IMR-90 (cell line): ENCODE measurements around the gene CCDC182. TPM values are rescaled to one million over a fixed set of nuclear protein-coding genes. Genes with fewer than 3 reads are reported as not detected.

ENCODE experiments used
- ATAC-seq: fragments of 200-7000 bp; cut with Tn5 transposase; 2 replicates; pipeline ENCODE4 v1.9.1; 2020; ENCODE audit warnings: low read depth, mild to moderate bottlenecking, moderate library complexity
- BruUV-seq: library from RNA; stranded (reverse); fragments of 400-500 nt; replicated peaks from 2 replicates; lab custom pipeline; 2021; lab: Mats Ljungman, UMichigan
- CTCF ChIA-PET: fragments of 300-600 bp; formaldehyde crosslinking; extraction: SDS; loops from one replicate; lab custom pipeline; 2021; ENCODE audit warnings: antibody characterized with exemption; lab: Yijun Ruan, JAX
- POLR2A ChIA-PET: fragments of 300-600 bp; sonication (Branson Sonifier 250); formaldehyde crosslinking; loops from one replicate; lab custom pipeline; 2022; ENCODE audit warnings: antibody characterized with exemption; ENCODE audit not compliant: unreplicated experiment; lab: Charles Lee
- DNase-seq: peaks from one replicate; pipeline ENCODE4 v3.0.0; 2013
- H2AFZ ChIP-seq: replicated peaks from 2 replicates; pipeline ENCODE3; 2013; ENCODE audit warnings: low read length, mild to moderate bottlenecking; ENCODE audit not compliant: poor library complexity
- H2AK5ac ChIP-seq: 2 replicates; pipeline ENCODE4 v1.6.1; 2013; ENCODE audit warnings: low read depth, low read length, inconsistent platforms
- H2AK9ac ChIP-seq: replicated peaks from 2 replicates; pipeline ENCODE3; 2013; ENCODE audit warnings: mild to moderate bottlenecking, low read depth, low read length, moderate library complexity; ENCODE audit not compliant: poor library complexity
- H2BK120ac ChIP-seq: 2 replicates; pipeline ENCODE4 v1.6.1; 2013; ENCODE audit warnings: low read depth, low read length, inconsistent platforms
- H2BK15ac ChIP-seq: 3 replicates; pipeline ENCODE4 v1.6.1; 2013; ENCODE audit warnings: low read depth, low read length, inconsistent platforms
- H2BK20ac ChIP-seq: 2 replicates; pipeline ENCODE4 v1.6.1; 2013; ENCODE audit warnings: low read depth, mild to moderate bottlenecking, inconsistent platforms, low read length, moderate library complexity
- H2BK5ac ChIP-seq: 2 replicates; pipeline ENCODE4 v1.6.1; 2013; ENCODE audit warnings: mild to moderate bottlenecking, low read depth, low read length, inconsistent platforms; ENCODE audit not compliant: poor library complexity, severe bottlenecking
- H3K14ac ChIP-seq: replicated peaks from 2 replicates; pipeline ENCODE4 v1.6.1; 2013; ENCODE audit warnings: low read depth, low read length, inconsistent platforms
- H3K18ac ChIP-seq: 2 replicates; pipeline ENCODE4 v1.6.1; 2013; ENCODE audit warnings: low read depth, low read length, control low read depth
- H3K23ac ChIP-seq: 2 replicates; pipeline ENCODE4 v1.6.1; 2013; ENCODE audit warnings: low read depth, low read length, inconsistent platforms
- H3K27ac ChIP-seq: 2 replicates; pipeline ENCODE4 v1.5.1; 2013; ENCODE audit warnings: mild to moderate bottlenecking, control low read depth, low read length; ENCODE audit not compliant: insufficient read depth
- H3K27me3 ChIP-seq: 2 replicates; pipeline ENCODE4 v1.6.1; 2013; ENCODE audit warnings: low read length; ENCODE audit not compliant: control insufficient read depth, insufficient read depth
- H3K36me3 ChIP-seq: 2 replicates; pipeline ENCODE4 v1.6.1; 2013; ENCODE audit warnings: low read length, mixed read lengths; ENCODE audit not compliant: control insufficient read depth, insufficient read depth
- H3K4ac ChIP-seq: 2 replicates; pipeline ENCODE4 v1.6.1; 2013; ENCODE audit warnings: low read depth, low read length, inconsistent platforms
- H3K4me1 ChIP-seq: 2 replicates; pipeline ENCODE4 v1.6.1; 2013; ENCODE audit warnings: low read length, mixed read lengths; ENCODE audit not compliant: control insufficient read depth, insufficient read depth
- H3K4me2 ChIP-seq: 2 replicates; pipeline ENCODE4 v1.6.1; 2013; ENCODE audit warnings: low read depth, mild to moderate bottlenecking, control low read depth, low read length, moderate library complexity
- H3K4me3 ChIP-seq: 2 replicates; pipeline ENCODE4 v1.5.1; 2013; ENCODE audit warnings: low read depth, mild to moderate bottlenecking, control low read depth, low read length, moderate library complexity; ENCODE audit not compliant: insufficient read depth
- H3K56ac ChIP-seq: 2 replicates; pipeline ENCODE4 v1.6.1; 2013; ENCODE audit warnings: low read length, inconsistent platforms; ENCODE audit not compliant: insufficient read depth; ENCODE audit errors: extremely low read depth
- H3K79me1 ChIP-seq, 2 experiments: 2 replicates each; pipeline ENCODE4 v1.6.1; 2013; ENCODE audit warnings: low read length in 2 of 2, inconsistent platforms in 1 of 2, low read depth in 1 of 2
- H3K9ac ChIP-seq: 2 replicates; pipeline ENCODE4 v1.6.1; 2013; ENCODE audit warnings: low read depth, low read length, control low read depth
- H3K9me1 ChIP-seq: 2 replicates; pipeline ENCODE4 v1.6.1; 2013; ENCODE audit warnings: low read length, inconsistent platforms; ENCODE audit not compliant: insufficient read depth
- H3K9me3 ChIP-seq: 2 replicates; pipeline ENCODE4 v1.6.1; 2013; ENCODE audit warnings: low read length; ENCODE audit not compliant: control insufficient read depth, insufficient read depth
- H4K20me1 ChIP-seq: 2 replicates; pipeline ENCODE4 v1.6.1; 2013; ENCODE audit warnings: low read length, inconsistent platforms; ENCODE audit not compliant: insufficient read depth
- H4K5ac ChIP-seq: 2 replicates; pipeline ENCODE4 v1.6.1; 2013; ENCODE audit warnings: mild to moderate bottlenecking, low read depth, low read length, control low read depth
- H4K8ac ChIP-seq, 2 experiments: 2 replicates each; pipeline ENCODE4 v1.6.1; 2013; ENCODE audit warnings: low read depth in 2 of 2, low read length in 2 of 2, control low read depth in 1 of 2, inconsistent platforms in 1 of 2
- H4K91ac ChIP-seq: 2 replicates; pipeline ENCODE4 v1.6.1; 2013; ENCODE audit warnings: low read depth, low read length, inconsistent platforms; ENCODE audit not compliant: insufficient read depth
- BHLHE40 ChIP-seq: fragments of 150-350 bp; IDR thresholded peaks from 2 replicates; pipeline ENCODE4 v1.6.1; 2016; ENCODE audit warnings: mild to moderate bottlenecking, low read depth, low read length
- CEBPB ChIP-seq: IDR thresholded peaks from 2 replicates; pipeline ENCODE4 v1.6.1; 2012; ENCODE audit warnings: low read depth, low read length, improper control_type of control experiment
- CHD1 ChIP-seq: IDR thresholded peaks from 2 replicates; pipeline ENCODE4 v1.6.1; 2012; ENCODE audit warnings: low read depth, low read length, improper control_type of control experiment
- CTCF ChIP-seq: conservative IDR thresholded peaks from 2 replicates; pipeline ENCODE4 v1.5.1; 2012; ENCODE audit warnings: mild to moderate bottlenecking, low read depth, low read length, improper control_type of control experiment
- ELK1 ChIP-seq: fragments of 150-350 bp; IDR thresholded peaks from 2 replicates; pipeline ENCODE4 v1.6.1; 2016; ENCODE audit warnings: low read depth, mild to moderate bottlenecking, low read length, moderate library complexity, borderline replicate concordance
- FOS ChIP-seq: fragments of 150-350 bp; IDR thresholded peaks from 2 replicates; pipeline ENCODE4 v1.6.1; 2016; ENCODE audit warnings: low read depth, low read length
- MAZ ChIP-seq: IDR thresholded peaks from 2 replicates; pipeline ENCODE4 v1.6.1; 2012; ENCODE audit warnings: low read depth, mild to moderate bottlenecking, low read length, improper control_type of control experiment, moderate library complexity, borderline replicate concordance
- MXI1 ChIP-seq: IDR thresholded peaks from 2 replicates; pipeline ENCODE4 v1.6.1; 2012; ENCODE audit warnings: low read depth, mild to moderate bottlenecking, low read length, moderate library complexity, borderline replicate concordance
- POLR2A ChIP-seq: IDR thresholded peaks from 2 replicates; pipeline ENCODE4 v1.6.1; 2012; ENCODE audit warnings: mild to moderate bottlenecking, low read depth, low read length
- RAD21 ChIP-seq: IDR thresholded peaks from 2 replicates; pipeline ENCODE4 v1.6.1; 2012; ENCODE audit warnings: low read length, improper control_type of control experiment
- RFX5 ChIP-seq: IDR thresholded peaks from 2 replicates; pipeline ENCODE4 v1.8.0; 2012; ENCODE audit warnings: low read depth, mild to moderate bottlenecking, low read length, moderate library complexity
- SMC3 ChIP-seq: fragments of 150-350 bp; IDR thresholded peaks from 2 replicates; pipeline ENCODE4 v1.6.1; 2016; ENCODE audit warnings: low read depth, mild to moderate bottlenecking, antibody characterized with exemption, low read length, moderate library complexity
- USF2 ChIP-seq: fragments of 150-350 bp; IDR thresholded peaks from 2 replicates; pipeline ENCODE4 v1.6.1; 2017; ENCODE audit warnings: mild to moderate bottlenecking, antibody characterized with exemption, low read length, low read depth
- WGBS, 2 experiments: methylation state at CpG; one replicate each; pipeline versions ENCODE4 v1.1.5 to v1.1.7; 2013; ENCODE audit warnings: missing lambda C conversion rate in 2 of 2; ENCODE audit not compliant: insufficient read length in 1 of 2; ENCODE audit errors: extremely low coverage in 2 of 2; 5-methylcytosine and 5-hydroxymethylcytosine counted together
- dilution Hi-C: fragments of 300-500 bp; cut with HindIII; formaldehyde crosslinking; loops from one replicate; pipeline ENCODE4 v1.14.3; 2018; ENCODE audit warnings: low sequenced_read_pairs; ENCODE audit not compliant: unreplicated experiment
- in situ Hi-C: fragments of 300-500 bp; cut with MboI; formaldehyde crosslinking; loops from 3 replicates; pipeline ENCODE4 v1.14.3; 2019; ENCODE audit warnings: low sequenced_read_pairs, inconsistent platforms, mixed read lengths
- intact Hi-C: fragments of 100-400 bp; cut with micrococcal nuclease; formaldehyde crosslinking; loops from 2 replicates; pipeline ENCODE4 v1.10.0; 2022
- polyA plus RNA-seq, 3 experiments: library from polyadenylated mRNA; depleted of rRNA; stranded (reverse); fragments of >200 nt; gene quantifications; 2 replicates each; pipeline ENCODE4 v1.2.3, GENCODE V29; 2012; ENCODE audit warnings: low replicate concordance in 1 of 3
- total RNA-seq: library from RNA; depleted of rRNA; stranded (reverse); fragments of >200 nt; gene quantifications from 2 replicates; pipeline ENCODE4 v1.2.3, GENCODE V29; 2012

The CCDC182 gene
- total and polyA plus RNA-seq, 2 of the 4 experiments (the other 2 are of a cell fraction) = not detected

DNA sequence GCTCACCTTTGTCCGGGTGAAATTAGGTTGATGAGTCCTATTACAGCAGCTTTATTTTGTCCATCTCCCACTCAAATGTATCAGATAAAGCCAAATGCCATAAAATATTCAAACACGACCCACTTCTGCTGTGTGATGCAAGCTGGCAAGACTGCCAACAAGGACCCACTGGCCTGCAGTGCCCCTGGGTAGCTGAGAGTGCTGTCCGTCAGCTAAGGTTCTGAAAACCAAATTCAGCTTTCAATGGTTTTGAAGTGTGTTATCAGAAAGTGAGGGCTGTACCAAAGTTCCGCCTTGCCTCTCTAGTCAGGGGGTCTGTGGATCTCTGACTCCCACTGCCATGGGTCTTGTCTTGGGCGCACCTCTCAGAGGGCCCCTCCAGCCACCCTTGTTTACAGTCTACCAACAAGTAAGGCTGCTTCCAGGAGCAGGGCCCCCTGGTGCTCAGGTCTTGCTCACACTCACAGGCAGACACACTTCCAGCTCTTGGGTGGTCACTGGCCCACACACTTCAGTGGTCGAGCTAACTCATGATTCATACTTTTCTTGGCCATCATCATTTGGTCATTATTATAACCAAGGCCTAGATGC, 10.5 kb upstream of the CCDC182 start:
- Histone ChIP-seq H4K5ac (no peak overlapping the region), H3K27me3 (peaks cover 20% of the 10 kb centered on the region), H3K4me1 (no peaks in the 10 kb centered on the region), H3K36me3 (no peaks in the 10 kb centered on the region), H3K4me3 (no peak overlapping the region), H3K56ac (no peak overlapping the region), H3K14ac (no peak overlapping the region), H3K18ac (no peak overlapping the region), H4K20me1 (no peaks in the 10 kb centered on the region), H3K9me3 (no peaks in the 10 kb centered on the region), H4K91ac (no peak overlapping the region), H3K27ac (no peak overlapping the region), H2BK15ac (no peak overlapping the region), H2BK120ac (no peak overlapping the region), H4K8ac (no peak overlapping the region), H2BK5ac (no peak overlapping the region), H3K4me2 (no peak overlapping the region), H2AK9ac (no peak overlapping the region), H2AK5ac (no peak overlapping the region), H3K9me1 (no peaks in the 10 kb centered on the region), H3K79me1 (no peaks in the 10 kb centered on the region), H2AFZ (no peak overlapping the region), H3K9ac (no peak overlapping the region), H3K23ac (no peak overlapping the region), H3K4ac (no peak overlapping the region), H2BK20ac (no peak overlapping the region)
- ChIA-PET CTCF (interaction anchor here (0.8 kb wide), 1 partner anchor 512 kb away, joined by 3 read pairs; no protein-coding TSS in a partner anchor), POLR2A (interaction anchor here (0.6 kb wide), 1 partner anchor 328 kb away, joined by 3 read pairs; the partner anchor contains the start of gene DYNLL2)
- WGBS, 2 experiments = 80% methylated on average over 1 of the region's 6 CpGs; no CpG with 5 or more reads in 1 of the 2 experiments
- in situ Hi-C loops = no loop called here
- dilution Hi-C loops = no loop called here
- ATAC-seq = no peak
- BruUV-seq = no TSS peak
- no peak for DNase-seq
- no peak for TF ChIP-seq CHD1
- no peak for TF ChIP-seq MXI1
- no peak for TF ChIP-seq CEBPB
- TF ChIP-seq FOS = no peak
- no peak for TF ChIP-seq SMC3
- TF ChIP-seq ELK1 = no peak
- no peak for TF ChIP-seq BHLHE40
- TF ChIP-seq MAZ = no peak
- no peak for TF ChIP-seq USF2
- no peak for TF ChIP-seq CTCF
- TF ChIP-seq RFX5 = no peak
- no peak for TF ChIP-seq RAD21
- TF ChIP-seq POLR2A = no peak
- intact Hi-C loops = no loop called here
